HS-27A (cell line): Measurements from ENCODE around the gene HNRNPM.
"Not testable (repeated sequence)": the region's sequence is repeated elsewhere in the genome, so short reads cannot be mapped to it uniquely, and the experiment has no call there.

ENCODE experiments used
- DNase-seq: peaks from one replicate; pipeline ENCODE4 v3.0.0-alpha.2; 2012; ENCODE audit warnings: low read depth, missing footprints

Gene HNRNPM

GRCh38 chr19:8513036-8513686, 68.4 kb downstream of the HNRNPM start:
- DNase-seq: no peak

- DNase-seq: peak; percentile 84
Measured at GRCh38 chr19:8513687-8514504, 69.1 kb downstream of the HNRNPM start, which contains the start of gene ZNF414. TSS of gene ZNF414 (minus strand) at chr19:8514167. CDS start at chr19:8514046, 121 bp downstream.

- DNase-seq: not testable (repeated sequence)
Measured at GRCh38 chr19:8514505-8515009, 69.8 kb downstream of the HNRNPM start.

GRCh38 chr19:8515317-8515716, 70.5 kb downstream of the HNRNPM start:
- no peak for DNase-seq

- DNase-seq: no peak
Measured at GRCh38 chr19:8517551-8518442, 73.0 kb downstream of the HNRNPM start.

- DNase-seq: no peak
Measured at GRCh38 chr19:8518536-8518935, 73.8 kb downstream of the HNRNPM start.

GRCh38 chr19:8519388-8519787, 74.6 kb downstream of the HNRNPM start:
- no peak for DNase-seq

GRCh38 chr19:8525401-8525684, 80.6 kb downstream of the HNRNPM start:
- no peak for DNase-seq

- peak; percentile 46 for DNase-seq
Measured at GRCh38 chr19:8526345-8527091, 81.7 kb downstream of the HNRNPM start.

- no peak for DNase-seq
Measured at GRCh38 chr19:8528500-8528899, 83.7 kb downstream of the HNRNPM start.

GRCh38 chr19:8529369-8530006, 84.7 kb downstream of the HNRNPM start:
- DNase-seq: no peak

- no peak for DNase-seq
Measured at GRCh38 chr19:8530061-8530679, 85.4 kb downstream of the HNRNPM start.

- no peak for DNase-seq
Measured at GRCh38 chr19:8531470-8531869, 86.7 kb downstream of the HNRNPM start.

- DNase-seq: no peak
Measured at GRCh38 chr19:8532225-8532624, 87.5 kb downstream of the HNRNPM start.

- no peak for DNase-seq
Measured at GRCh38 chr19:8536282-8536681, 91.5 kb downstream of the HNRNPM start.

- no peak for DNase-seq
Measured at GRCh38 chr19:8537099-8537498, 92.3 kb downstream of the HNRNPM start.
